Dedifferentiated amniotic fluid mesenchymal stem cell (primary cell): ENCODE measurements around the gene CTDSPL2.
"Not testable (repeated sequence)": the region's sequence is repeated elsewhere in the genome, so short reads cannot be mapped to it uniquely, and the experiment has no call there.

Source experiments
- DNase-seq: peaks from one replicate; pipeline ENCODE4 v3.0.0-alpha.2; 2016; ENCODE audit errors: extremely low spot score

CTDSPL2 gene

DNA sequence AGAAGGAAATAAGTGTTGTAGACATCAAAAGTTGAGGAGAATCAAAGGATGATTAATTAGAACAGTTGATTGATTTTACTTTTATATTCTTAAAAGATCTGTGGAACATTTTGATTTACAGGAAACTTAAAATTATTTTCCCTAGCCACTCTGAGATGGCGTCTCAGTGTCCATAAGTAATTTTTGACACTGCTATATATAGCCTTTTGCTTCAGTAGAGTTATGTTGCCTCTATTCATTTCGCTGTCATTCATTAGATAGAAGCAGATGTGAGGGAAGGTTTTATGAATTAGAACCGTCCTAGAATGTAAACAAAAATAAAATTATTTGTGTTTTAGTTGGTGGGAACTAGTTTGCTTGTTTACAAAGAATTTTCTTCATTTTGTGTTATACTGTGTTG lies 58.5 kb downstream of the CTDSPL2 start:
- DNase-seq = no peak

GRCh38 chr15:44489464-44489863 lies 62.0 kb downstream of the CTDSPL2 start:
- peak; percentile 51 for DNase-seq

- DNase-seq = no peak
Measured at GRCh38 chr15:44490622-44491021, 63.2 kb downstream of the CTDSPL2 start.

DNA sequence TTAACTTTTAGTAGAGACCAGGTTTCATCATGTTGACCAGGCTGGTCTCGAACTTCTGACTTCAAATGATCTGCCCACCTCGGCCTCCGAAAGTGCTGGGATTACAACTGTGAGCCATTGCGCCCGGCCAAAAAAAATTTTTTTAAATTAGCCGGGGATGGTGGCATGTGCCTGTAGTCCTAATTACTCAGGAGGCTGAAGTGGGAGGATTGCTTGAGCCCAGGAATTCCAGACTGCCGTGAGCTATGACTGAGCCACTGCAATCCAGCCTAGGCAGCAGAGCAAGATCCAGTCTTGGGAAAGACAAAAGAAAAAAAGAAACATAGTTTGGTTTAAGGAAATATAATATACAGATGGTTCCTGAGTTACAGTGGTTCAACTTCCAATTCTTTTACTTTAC lies 64.6 kb downstream of the CTDSPL2 start:
- no peak for DNase-seq

DNA sequence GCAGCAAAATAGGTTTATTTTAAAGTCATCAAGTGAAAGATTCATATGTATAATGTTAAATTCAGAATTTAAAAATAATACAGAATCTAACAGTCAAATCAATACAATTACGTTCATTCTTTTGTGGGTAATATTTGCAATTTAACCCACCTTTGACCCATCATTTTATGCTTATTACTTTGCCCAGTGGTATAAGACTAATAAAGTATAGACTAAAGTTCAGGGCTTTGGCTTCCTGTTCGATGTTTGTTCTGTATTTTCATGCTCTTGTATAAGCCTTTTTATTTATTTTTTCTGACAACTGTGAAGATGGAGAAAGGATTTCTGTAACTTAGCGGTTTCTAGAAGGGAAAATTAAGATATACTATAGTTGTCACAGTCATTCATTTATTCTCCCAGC lies 65.2 kb downstream of the CTDSPL2 start:
- DNase-seq = no peak

- DNase-seq = no peak
Measured at GRCh38 chr15:44495562-44495961, 68.1 kb downstream of the CTDSPL2 start.

DNA sequence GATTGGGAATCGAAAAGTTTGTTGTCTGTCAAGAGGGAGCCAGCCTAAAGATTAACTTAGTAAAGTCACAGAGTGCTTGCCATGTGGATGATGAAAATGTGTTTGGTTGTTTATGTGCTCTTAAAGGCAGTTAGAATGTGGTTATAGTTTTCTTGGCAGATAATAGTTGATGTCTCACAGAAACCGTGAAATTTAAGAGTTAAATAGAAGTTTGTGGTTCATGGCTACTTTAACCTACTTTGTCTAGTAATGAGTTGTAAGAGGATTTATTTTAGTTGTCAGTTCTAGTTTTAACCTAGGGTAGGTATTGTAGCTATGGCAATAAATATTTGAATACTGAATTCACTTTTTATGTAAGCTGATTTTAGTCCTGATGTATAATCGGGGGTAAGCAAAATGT lies 73.1 kb downstream of the CTDSPL2 start:
- no peak for DNase-seq

GRCh38 chr15:44501768-44502366 lies 74.4 kb downstream of the CTDSPL2 start:
- DNase-seq = peak; percentile 27

DNA sequence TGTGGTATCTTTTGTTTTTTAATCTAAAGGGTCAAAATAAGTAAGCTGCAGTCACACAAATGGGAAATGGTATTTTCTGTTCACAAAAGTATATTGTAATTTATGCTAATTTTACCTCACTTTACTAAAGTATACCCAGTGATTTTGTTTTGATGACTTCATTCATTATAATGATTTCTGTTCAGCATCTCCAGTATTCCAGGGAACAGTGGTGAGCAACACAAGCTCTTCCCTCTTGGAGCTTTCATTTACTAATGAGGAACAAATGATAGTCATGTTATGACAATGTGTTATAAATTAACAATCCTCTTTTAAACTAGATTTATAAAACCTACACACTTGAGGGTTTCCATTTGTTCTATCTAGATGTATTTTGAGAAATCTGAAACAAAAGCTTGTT lies 89.0 kb downstream of the CTDSPL2 start:
- no peak for DNase-seq

GRCh38 chr15:44519537-44519936 lies 92.1 kb downstream of the CTDSPL2 start:
- no peak for DNase-seq

- no peak for DNase-seq
Measured at GRCh38 chr15:44525018-44525417, 97.6 kb downstream of the CTDSPL2 start.

GRCh38 chr15:44527241-44527640 lies 99.8 kb downstream of the CTDSPL2 start:
- no peak for DNase-seq

DNA sequence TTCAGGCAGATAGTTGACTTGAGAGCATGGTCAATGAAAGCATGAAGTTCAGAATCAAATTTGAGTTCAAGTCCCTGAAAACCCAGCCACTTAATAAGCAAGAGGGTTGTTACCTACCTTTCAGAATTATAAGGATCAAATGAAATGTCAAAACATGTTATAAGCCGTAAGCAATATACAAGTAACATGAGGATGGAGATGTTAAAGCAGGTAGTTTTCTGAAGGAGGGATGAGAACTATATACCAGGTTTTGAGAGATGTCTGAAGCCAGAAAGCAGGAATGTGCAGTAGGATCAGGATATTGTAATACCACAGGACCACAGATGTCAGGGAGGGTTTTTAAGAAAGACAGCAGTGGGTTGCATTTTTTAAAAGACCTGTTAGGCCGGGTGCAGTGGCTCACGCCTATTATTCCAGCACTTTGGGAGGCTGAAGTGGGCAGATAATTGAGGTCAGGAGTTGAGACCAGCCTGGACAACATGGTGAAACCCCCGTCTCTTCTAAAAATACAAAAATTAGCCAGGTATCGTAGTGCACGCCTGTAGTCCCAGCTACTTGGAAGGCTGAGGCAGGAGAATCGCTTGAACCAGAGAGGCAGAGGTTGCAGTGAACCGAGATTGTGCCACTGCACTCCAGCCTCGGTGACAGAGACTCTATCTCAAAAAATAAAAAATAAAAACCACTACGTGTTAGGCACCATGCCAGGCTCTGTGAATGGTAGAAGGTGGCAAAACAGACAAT lies 102.6 kb downstream of the CTDSPL2 start:
- DNase-seq = no peak

- DNase-seq = no peak
Measured at GRCh38 chr15:44530653-44531052, 103.2 kb downstream of the CTDSPL2 start.

- not testable (repeated sequence) for DNase-seq
Measured at GRCh38 chr15:44532275-44532674, 104.8 kb downstream of the CTDSPL2 start.

GRCh38 chr15:44532689-44533088 lies 105.3 kb downstream of the CTDSPL2 start:
- DNase-seq = no peak

DNA sequence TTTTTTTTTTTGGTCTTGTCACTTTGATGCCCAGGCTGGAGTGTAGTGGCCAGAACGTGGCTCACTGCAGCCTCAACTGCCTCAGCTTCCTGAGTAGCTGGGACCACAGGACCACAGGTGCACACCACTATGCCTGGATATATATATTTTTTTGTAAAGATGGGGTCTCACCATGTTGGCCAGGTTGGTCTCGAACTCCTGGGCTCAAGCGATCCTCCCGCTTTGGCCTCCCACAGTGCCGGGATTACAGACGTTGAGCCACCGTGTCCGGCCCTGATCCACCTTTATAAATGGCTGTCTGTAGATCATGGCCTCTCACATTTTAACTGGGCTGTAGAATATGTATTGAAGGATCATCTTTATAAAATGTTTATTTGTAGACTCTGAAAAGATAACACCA lies 107.7 kb downstream of the CTDSPL2 start:
- no peak for DNase-seq

- DNase-seq = no peak
Measured at GRCh38 chr15:44535523-44536301, 108.3 kb downstream of the CTDSPL2 start.

- DNase-seq = peak; percentile 80
Measured at GRCh38 chr15:44536302-44536961, 109.0 kb downstream of the CTDSPL2 start.

DNA sequence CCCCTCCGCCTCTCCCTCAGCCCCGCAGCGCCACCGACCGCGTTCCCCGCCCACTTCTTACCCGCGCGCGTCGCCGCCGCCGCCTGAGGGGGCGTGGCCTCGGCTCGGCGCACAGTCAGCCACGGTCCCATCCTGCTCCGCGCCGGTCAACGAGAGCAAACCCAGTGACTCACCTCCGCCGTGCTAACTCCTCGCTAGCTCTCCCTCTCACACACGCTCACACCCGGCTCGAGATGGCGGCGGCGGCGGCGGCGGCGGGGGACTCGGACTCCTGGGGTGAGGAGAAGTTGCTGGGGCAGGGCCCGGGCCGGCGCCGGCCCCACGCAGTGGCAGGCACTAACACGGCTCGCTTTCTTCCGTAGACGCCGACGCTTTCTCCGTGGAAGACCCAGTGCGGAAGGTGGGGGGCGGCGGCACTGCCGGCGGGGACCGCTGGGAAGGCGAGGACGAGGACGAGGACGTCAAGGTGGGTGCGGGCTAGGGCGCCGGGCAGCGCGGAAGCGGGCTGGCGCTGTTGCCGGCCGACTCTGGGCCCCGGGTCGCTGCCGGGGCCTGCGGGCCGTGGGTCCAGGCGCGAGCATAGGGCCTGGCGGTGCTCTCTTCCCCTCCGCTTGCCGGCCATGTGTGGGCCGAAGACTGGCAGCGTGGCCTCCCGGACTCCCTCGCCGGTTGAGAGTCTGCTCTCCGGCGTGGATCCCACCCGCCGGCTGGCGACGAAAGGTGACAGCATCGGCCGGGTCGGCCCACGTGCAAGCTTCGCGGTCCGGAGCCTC lies 109.7 kb downstream of the CTDSPL2 start, which contains the start of gene EIF3J:
EIF3J (plus strand) TSS at position 186 of the 773 bp plus-strand sequence; CDS start at position 234, 48 bp downstream.
- DNase-seq = peak; percentile 97

- DNase-seq = no peak
Measured at GRCh38 chr15:44537735-44538240, 110.4 kb downstream of the CTDSPL2 start.
